Prostate gland (tissue), 2 donors: ENCODE results near the gene WDR19.

ENCODE experiments used
- POLR2A ChIP-seq: fragments of 450-650 bp; IDR thresholded peaks from one replicate; pipeline ENCODE4 v1.6.1; 2016; ENCODE audit warnings: antibody characterized with exemption, mild to moderate bottlenecking
- POLR2AphosphoS5 ChIP-seq: sonication (generic); formaldehyde crosslinking; IDR thresholded peaks from one replicate; pipeline ENCODE4 v1.6.1; 2017; ENCODE audit warnings: antibody characterized with exemption
- TF ChIP-seq, protein P1 (sequence below), 4 experiments: fragments of 200-600 bp in 2 of 4; fragments of 450-650 bp in 2 of 4; sonication (generic) in 2 of 4; IDR thresholded peaks; 1 replicate in 3 of 4; 2 replicates in 1 of 4; pipeline ENCODE4 v1.5.1; 2016 to 2019; ENCODE audit warnings: antibody characterized with exemption in 4 of 4, mild to moderate bottlenecking in 2 of 4, moderate library complexity in 2 of 4

- TF ChIP-seq, protein P1, sequence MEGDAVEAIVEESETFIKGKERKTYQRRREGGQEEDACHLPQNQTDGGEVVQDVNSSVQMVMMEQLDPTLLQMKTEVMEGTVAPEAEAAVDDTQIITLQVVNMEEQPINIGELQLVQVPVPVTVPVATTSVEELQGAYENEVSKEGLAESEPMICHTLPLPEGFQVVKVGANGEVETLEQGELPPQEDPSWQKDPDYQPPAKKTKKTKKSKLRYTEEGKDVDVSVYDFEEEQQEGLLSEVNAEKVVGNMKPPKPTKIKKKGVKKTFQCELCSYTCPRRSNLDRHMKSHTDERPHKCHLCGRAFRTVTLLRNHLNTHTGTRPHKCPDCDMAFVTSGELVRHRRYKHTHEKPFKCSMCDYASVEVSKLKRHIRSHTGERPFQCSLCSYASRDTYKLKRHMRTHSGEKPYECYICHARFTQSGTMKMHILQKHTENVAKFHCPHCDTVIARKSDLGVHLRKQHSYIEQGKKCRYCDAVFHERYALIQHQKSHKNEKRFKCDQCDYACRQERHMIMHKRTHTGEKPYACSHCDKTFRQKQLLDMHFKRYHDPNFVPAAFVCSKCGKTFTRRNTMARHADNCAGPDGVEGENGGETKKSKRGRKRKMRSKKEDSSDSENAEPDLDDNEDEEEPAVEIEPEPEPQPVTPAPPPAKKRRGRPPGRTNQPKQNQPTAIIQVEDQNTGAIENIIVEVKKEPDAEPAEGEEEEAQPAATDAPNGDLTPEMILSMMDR (IDR thresholded peaks at IDR 0.05) = no peak
- no peak for TF ChIP-seq POLR2AphosphoS5
- no peak for TF ChIP-seq POLR2A
Measured at GRCh38 chr4:39303871-39304270, 121.5 kb downstream of the WDR19 start.
